GM19239 (cell line): ENCODE results near the gene HYDIN.

Experiments
- DNase-seq: peaks from one replicate; pipeline ENCODE4 v3.0.0; 2011; ENCODE audit warnings: low spot score; ENCODE audit not compliant: insufficient read length
- FAIRE-seq: peaks from 2 replicates; lab custom pipeline; 2011; peaks lifted over from hg19 to GRCh38; lab: Jason Lieb, UNC

HYDIN gene

GRCh38 chr16:70800781-70801480 lies 429.6 kb downstream of the HYDIN start, which contains the start of gene VAC14:
TSS of gene VAC14 (minus strand) at chr16:70801158. CDS start at chr16:70800900, 258 bp downstream.
- DNase-seq (peak; percentile 93), FAIRE-seq (peak; percentile 92)

GRCh38 chr16:70800311-70800710 lies 430.2 kb downstream of the HYDIN start:
- DNase-seq (no peak), FAIRE-seq (no peak)

DNA sequence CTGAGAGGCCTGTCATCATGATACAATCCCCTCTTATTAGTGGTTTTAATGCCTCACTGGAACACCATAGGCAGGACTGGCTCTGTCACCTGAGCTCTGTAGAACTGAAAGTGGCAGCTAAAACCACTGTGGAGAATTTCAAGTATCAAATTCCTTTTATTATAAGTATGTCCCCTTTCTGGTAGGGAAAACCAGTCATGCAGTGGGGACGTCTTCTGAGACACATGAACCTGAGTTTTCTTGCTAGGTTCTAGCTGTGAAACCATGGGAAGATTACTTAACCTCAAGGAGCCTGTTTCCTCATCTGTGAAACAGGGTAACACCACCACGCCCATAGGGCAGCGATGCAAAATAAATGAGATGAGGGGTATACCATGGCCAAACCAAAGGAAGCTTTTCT lies 434.2 kb downstream of the HYDIN start:
- FAIRE-seq = no peak
- no peak for DNase-seq

- no peak for FAIRE-seq
These were observed 435.1 kb downstream of the HYDIN start for GRCh38 chr16:70795296-70795912.

GRCh38 chr16:70793851-70794502 lies 436.5 kb downstream of the HYDIN start:
- DNase-seq (no peak), FAIRE-seq (peak; percentile 80)

More at GRCh38 chr16:70795296-70795912, 435.1 kb downstream of the HYDIN start:
- no peak for DNase-seq

GRCh38 chr16:70790815-70791214 lies 439.7 kb downstream of the HYDIN start:
- DNase-seq (no peak), FAIRE-seq (no peak)

DNA sequence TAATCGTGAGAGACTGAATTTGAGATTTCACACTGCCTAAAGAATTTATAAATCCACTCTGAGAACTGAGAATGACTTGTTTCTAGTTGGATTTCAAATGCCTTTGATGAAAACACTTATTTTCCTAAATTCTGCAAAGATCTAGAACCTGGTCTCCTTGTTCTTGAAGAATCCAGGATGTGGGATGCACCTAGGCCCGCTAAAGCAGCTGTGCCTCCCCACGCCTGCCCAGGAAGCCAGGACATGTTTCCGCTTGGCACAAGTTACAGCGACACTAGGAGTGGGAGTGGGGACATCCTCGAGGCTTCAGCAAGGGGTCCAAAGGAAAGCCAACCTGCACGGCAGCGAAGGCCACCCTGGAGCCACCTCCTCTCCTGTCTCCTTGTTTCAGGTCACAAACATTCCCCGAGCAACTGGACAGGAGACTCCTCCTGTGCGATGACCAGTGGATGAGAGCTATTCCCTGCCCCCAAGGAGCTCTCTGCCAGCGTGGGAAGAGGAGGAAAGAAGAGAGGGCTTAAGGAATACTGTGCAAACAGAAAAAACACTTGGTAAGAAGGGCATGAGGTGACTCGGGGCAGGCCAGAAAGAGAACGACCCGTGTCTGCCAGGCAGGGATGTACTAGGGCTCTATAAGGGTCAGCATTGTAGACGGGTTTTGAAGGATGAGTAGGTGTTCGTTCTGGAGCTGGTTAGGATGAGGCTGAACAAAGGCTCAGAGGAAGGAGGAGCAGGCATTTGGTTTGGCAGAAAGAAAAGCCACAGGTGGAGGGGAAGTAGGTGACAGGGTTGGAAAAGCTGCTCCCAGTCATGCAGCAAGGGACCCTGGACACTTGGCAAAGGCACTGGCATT lies 440.7 kb downstream of the HYDIN start:
- FAIRE-seq (no peak), DNase-seq (no peak)

GRCh38 chr16:70788668-70789594 lies 441.6 kb downstream of the HYDIN start:
- no peak for FAIRE-seq

DNA sequence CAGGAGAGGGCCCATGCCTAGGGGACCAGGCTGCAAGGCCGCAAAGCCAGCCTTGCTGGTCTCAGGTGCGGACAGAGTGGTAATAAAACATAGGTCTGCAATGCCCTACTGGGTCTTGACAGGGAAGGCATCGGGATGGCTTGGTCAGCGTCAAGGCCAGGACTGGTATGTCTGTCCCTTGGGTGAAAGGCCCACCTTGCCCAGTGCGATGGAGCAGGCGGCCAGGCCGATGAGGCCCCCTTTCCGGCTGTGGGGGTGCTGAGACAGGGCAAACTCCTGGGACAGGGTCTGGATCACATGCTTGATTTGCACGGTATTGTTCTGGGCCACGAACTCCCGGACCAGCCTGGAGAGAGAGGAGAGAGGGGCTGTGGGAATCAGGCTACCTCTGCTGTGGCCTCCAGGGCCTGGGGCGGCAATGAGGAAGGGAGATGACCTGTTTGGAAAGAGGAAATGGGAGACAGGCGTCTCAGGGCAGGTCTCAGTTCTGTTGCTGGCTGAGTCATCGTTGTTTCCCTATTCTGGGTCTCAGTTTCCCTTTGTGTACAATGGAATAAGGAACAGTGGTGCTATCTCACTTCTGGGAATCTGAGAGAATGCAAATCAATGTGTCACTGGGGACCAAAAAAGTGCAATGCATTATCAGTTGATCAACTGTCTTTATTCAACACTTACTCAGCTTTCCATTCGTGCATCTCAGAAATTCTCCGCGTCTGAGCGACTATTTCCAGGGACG lies 444.3 kb downstream of the HYDIN start:
- FAIRE-seq (no peak), DNase-seq (no peak)

More at GRCh38 chr16:70788668-70789594, 441.6 kb downstream of the HYDIN start:
- no peak for DNase-seq

DNA sequence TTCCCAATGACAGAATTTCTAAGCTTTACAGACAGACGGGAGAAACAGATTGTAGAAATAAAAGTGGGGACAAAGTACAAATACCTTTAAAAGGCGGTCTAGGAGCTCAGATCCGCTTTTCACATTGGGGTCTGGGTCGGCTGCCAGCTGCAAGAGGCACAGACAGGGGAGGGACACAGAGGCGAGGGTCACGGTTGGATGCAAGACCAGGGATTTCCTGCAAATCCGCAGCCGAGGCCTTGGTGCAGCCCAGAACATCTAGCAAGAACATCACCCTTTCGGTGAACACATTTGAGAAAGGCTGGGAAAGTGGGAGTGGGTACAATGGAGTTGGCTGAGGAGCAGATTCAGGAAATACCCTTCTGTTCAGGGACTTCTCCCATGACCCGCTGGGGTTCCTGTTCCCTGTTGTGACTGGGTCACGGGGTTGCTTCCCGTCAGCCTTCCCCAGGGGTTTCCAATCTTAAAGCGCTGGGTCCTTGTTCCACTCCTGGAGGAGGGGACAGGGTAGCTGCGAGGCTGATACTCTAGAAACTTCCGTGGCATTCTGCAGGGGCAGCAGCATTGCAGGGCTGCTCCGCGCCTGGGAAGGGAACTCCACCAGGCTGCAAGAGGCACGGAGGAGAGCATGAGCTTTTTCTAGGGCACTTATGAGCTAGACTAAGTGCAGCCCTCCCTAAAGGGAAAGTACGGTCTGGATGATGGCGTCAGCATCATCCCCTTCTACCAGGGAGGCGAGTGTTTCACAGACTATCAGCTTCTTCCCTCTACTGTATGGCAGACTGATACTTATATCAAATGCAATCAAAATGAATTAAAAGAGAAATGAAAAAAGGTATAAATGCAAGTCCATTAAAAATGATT lies 445.6 kb downstream of the HYDIN start:
- DNase-seq (no peak), FAIRE-seq (no peak)

DNA sequence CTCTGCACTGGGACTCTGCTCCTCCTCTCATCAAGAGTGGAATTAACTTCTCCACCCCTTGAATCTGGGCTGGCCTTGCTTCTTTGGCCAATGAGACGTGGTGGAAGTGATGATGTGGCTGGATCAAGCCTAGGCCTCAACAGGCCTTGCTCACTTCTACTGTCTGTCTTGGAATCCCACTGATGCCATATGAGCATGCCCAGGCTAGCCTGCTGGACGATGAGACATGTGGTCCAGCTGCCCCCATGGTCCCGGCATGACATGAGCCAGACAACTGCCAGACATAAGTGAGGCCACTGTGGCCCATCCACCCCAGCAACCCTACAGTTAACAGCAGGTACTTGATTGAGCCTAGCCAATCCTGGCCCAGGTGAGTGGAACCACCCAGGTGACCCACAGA lies 448.3 kb downstream of the HYDIN start:
- FAIRE-seq = no peak
- DNase-seq = no peak

- no peak for FAIRE-seq
- no peak for DNase-seq
These were observed 448.7 kb downstream of the HYDIN start for GRCh38 chr16:70781800-70782199.

DNA sequence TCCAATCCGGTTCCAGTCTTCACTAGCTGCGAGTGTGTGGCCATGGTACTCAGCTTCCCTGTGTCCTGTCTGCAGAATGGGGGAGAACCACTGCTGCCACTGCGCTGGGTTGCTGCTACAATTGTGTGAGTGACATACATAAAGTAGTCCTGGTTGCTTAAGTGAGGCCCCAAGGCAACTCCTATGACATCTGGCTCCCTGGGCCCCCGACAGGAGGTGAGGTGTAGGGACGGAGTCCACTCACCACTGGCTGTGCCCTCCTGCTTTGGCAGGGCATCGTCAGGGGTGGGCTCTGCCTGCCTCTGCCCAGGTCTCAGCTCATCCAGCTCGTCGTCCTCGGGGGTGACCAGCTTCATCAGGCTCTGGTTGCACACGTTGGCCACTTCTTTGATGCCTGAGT lies 450.0 kb downstream of the HYDIN start:
- FAIRE-seq = no peak
- DNase-seq = no peak

GRCh38 chr16:70779361-70779760 lies 451.2 kb downstream of the HYDIN start:
- no peak for FAIRE-seq
- no peak for DNase-seq

GRCh38 chr16:70778901-70779309 lies 451.6 kb downstream of the HYDIN start:
- no peak for FAIRE-seq

GRCh38 chr16:70777973-70778406 lies 452.5 kb downstream of the HYDIN start:
- no peak for DNase-seq
- no peak for FAIRE-seq

More at GRCh38 chr16:70778901-70779309, 451.6 kb downstream of the HYDIN start:
- DNase-seq = no peak

GRCh38 chr16:70777496-70777895 lies 453.0 kb downstream of the HYDIN start:
- FAIRE-seq (no peak), DNase-seq (no peak)

GRCh38 chr16:70775399-70775798 lies 455.1 kb downstream of the HYDIN start:
- DNase-seq = no peak
- FAIRE-seq = no peak
